PC-9 (cell line): ENCODE data around the gene PLEKHA4. TPM values are rescaled to one million over a fixed set of nuclear protein-coding genes. Genes with fewer than 3 reads are reported as not detected.
"Not testable (repeated sequence)": the region's sequence is repeated elsewhere in the genome, so short reads cannot be mapped to it uniquely, and the experiment has no call there.

Experiments
- BruUV-seq: library from RNA; stranded (reverse); fragments of 400-500 nt; replicated peaks from 2 replicates; lab custom pipeline; 2021; lab: Mats Ljungman, UMichigan
- CTCF ChIA-PET: fragments of 300-600 bp; sonication (Branson Sonifier 250); formaldehyde crosslinking; loops from one replicate; lab custom pipeline; 2022; ENCODE audit warnings: antibody characterized with exemption; lab: Charles Lee
- POLR2A ChIA-PET: fragments of 300-600 bp; sonication (Branson Sonifier 250); formaldehyde crosslinking; loops from one replicate; lab custom pipeline; 2022; ENCODE audit warnings: antibody characterized with exemption; ENCODE audit not compliant: unreplicated experiment; lab: Charles Lee
- DNase-seq, 2 experiments: peaks; one replicate each; pipeline versions ENCODE4 v3.0.0 to v3.0.0-alpha.2; 2015 to 2022; ENCODE audit warnings: mixed read lengths in 1 of 2
- H2AFZ ChIP-seq: fragments of 200-600 bp; sonication (generic); 2 replicates; pipeline ENCODE4 v1.8.1; 2017; ENCODE audit warnings: antibody characterized with exemption
- H3F3A ChIP-seq: fragments of 200-600 bp; sonication (generic); 2 replicates; pipeline ENCODE4 v1.8.1; 2017; ENCODE audit warnings: antibody characterized with exemption, mild to moderate bottlenecking, low read depth; ENCODE audit not compliant: insufficient read depth
- H3K27ac ChIP-seq: fragments of 200-600 bp; sonication (generic); 2 replicates; pipeline ENCODE4 v1.6.1; 2016; ENCODE audit warnings: mixed run types
- H3K27me3 ChIP-seq: fragments of 200-600 bp; sonication (generic); 2 replicates; pipeline ENCODE4 v1.6.1; 2016; ENCODE audit warnings: low read depth, mixed run types; ENCODE audit not compliant: insufficient read depth
- H3K36me3 ChIP-seq: fragments of 200-600 bp; sonication (generic); 2 replicates; pipeline ENCODE4 v1.6.1; 2016; ENCODE audit warnings: low read depth, mixed run types
- H3K4me1 ChIP-seq: fragments of 200-600 bp; sonication (generic); replicated peaks from 2 replicates; pipeline ENCODE4 v1.6.1; 2016; ENCODE audit warnings: mixed run types; ENCODE audit not compliant: insufficient read depth
- H3K4me2 ChIP-seq: fragments of 200-600 bp; sonication (generic); 2 replicates; pipeline ENCODE4 v1.6.1; 2017; ENCODE audit warnings: mixed run types
- H3K4me3 ChIP-seq: fragments of 200-600 bp; sonication (generic); 2 replicates; pipeline ENCODE4 v1.6.1; 2016; ENCODE audit warnings: mixed run types
- H3K79me2 ChIP-seq: fragments of 200-600 bp; sonication (generic); 2 replicates; pipeline ENCODE4 v1.6.1; 2017; ENCODE audit warnings: low read depth, mixed run types
- H3K9me2 ChIP-seq: fragments of 200-600 bp; sonication (generic); 2 replicates; pipeline ENCODE4 v1.8.1; 2017; ENCODE audit warnings: mild to moderate bottlenecking; ENCODE audit not compliant: insufficient read depth
- H3K9me3 ChIP-seq: fragments of 200-600 bp; sonication (generic); 2 replicates; pipeline ENCODE4 v1.8.1; 2016; ENCODE audit warnings: low read depth; ENCODE audit not compliant: insufficient read depth
- H4K20me1 ChIP-seq: fragments of 200-600 bp; sonication (generic); 2 replicates; pipeline ENCODE4 v1.8.1; 2017; ENCODE audit not compliant: insufficient read depth
- EZH2 ChIP-seq: fragments of 200-600 bp; sonication (generic); IDR thresholded peaks from 2 replicates; pipeline ENCODE4 v1.8.0; 2017; ENCODE audit warnings: antibody characterized with exemption, low read depth
- intact Hi-C: fragments of 100-400 bp; cut with micrococcal nuclease; formaldehyde crosslinking; loops from one replicate; pipeline ENCODE4 v1.10.0; 2022; ENCODE audit not compliant: unreplicated experiment
- total RNA-seq: library from RNA; stranded (reverse); gene quantifications from 2 replicates; pipeline ENCODE4 v1.2.3, GENCODE V29; 2021
- TF ChIP-seq, protein P1 (sequence below): fragments of 200-600 bp; sonication (generic); conservative IDR thresholded peaks from 2 replicates; pipeline ENCODE4 v1.6.1; 2017; ENCODE audit warnings: mixed run types, antibody characterized with exemption, mild to moderate bottlenecking, moderate library complexity

Gene PLEKHA4
- total RNA-seq, 1 experiment from 2014 or later = 0.79 TPM

DNA sequence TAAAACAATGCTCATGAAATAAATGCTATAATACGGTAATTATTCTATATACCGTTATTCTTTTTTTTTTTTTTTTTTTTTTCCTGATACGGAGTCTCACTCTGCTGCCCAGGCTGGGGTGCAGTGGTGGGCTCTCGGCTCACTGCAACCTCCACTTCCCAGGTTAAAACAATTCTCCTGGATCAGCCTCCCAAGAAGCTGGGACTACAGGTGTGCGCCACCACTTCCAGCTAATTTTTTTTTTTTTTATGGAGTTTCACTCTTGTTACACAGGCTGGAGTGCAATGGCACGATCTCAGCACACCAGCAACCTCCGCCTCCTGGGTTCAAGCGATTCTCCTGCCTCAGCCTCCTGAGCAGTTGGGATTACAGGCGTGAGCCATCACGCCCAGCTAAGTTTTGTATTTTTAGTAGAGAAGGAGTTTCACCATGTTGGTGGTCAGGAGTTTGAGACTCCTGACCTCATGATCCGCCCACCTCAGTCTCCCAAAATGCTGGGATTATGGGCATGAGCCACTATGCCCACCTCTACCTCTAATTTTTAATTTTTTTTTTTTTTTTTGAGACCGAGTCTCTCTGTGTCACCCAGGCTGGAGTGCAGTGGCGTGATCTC is 10.7 kb upstream of the PLEKHA4 start:
- Histone ChIP-seq H2AFZ (no peak overlapping the region), H3K4me1 (peaks cover 14% of the 10 kb centered on the region), H3K4me2 (no peak overlapping the region), H3K27me3 (no peaks in the 10 kb centered on the region), H3K79me2 (peaks cover 25% of the 10 kb centered on the region), H3K9me2 (no peaks in the 10 kb centered on the region), H3K4me3 (no peak overlapping the region), H3F3A (peaks cover 50% of the 10 kb centered on the region), H3K27ac (no peak overlapping the region), H3K9me3 (peaks cover 7% of the 10 kb centered on the region; the same call in 1 of the 2 replicates), H3K36me3 (peaks cover 21% of the 10 kb centered on the region), H4K20me1 (peaks cover 29% of the 10 kb centered on the region)
- BruUV-seq = no TSS peak
- POLR2A ChIA-PET = interaction anchor here (0.6 to 0.7 kb wide), 4 partner anchors 25 to 264 kb away, joined by 3 to 19 read pairs (median 5); partner anchors contain the start of genes FAM83E and GYS1
- intact Hi-C loops = no loop called here
- DNase-seq = no peak
- CTCF ChIA-PET = no interaction called here
- TF ChIP-seq, protein P1, sequence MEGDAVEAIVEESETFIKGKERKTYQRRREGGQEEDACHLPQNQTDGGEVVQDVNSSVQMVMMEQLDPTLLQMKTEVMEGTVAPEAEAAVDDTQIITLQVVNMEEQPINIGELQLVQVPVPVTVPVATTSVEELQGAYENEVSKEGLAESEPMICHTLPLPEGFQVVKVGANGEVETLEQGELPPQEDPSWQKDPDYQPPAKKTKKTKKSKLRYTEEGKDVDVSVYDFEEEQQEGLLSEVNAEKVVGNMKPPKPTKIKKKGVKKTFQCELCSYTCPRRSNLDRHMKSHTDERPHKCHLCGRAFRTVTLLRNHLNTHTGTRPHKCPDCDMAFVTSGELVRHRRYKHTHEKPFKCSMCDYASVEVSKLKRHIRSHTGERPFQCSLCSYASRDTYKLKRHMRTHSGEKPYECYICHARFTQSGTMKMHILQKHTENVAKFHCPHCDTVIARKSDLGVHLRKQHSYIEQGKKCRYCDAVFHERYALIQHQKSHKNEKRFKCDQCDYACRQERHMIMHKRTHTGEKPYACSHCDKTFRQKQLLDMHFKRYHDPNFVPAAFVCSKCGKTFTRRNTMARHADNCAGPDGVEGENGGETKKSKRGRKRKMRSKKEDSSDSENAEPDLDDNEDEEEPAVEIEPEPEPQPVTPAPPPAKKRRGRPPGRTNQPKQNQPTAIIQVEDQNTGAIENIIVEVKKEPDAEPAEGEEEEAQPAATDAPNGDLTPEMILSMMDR = no peak
- no peak for TF ChIP-seq EZH2

GRCh38 chr19:48878196-48879024 is 10.0 kb upstream of the PLEKHA4 start:
- TF ChIP-seq, protein P1 = no peak
- no peak for TF ChIP-seq EZH2
- Histone ChIP-seq H2AFZ (no peak overlapping the region), H3K36me3 (peaks cover 28% of the 10 kb centered on the region), H3K4me2 (no peak overlapping the region), H3K9me2 (no peaks in the 10 kb centered on the region), H3K27me3 (no peaks in the 10 kb centered on the region), H3K4me3 (no peak overlapping the region), H3K27ac (no peak overlapping the region), H3K79me2 (peaks cover 32% of the 10 kb centered on the region), H3K4me1 (peaks cover 21% of the 10 kb centered on the region), H3F3A (peaks cover 58% of the 10 kb centered on the region), H4K20me1 (peaks cover 36% of the 10 kb centered on the region), H3K9me3 (peaks cover 7% of the 10 kb centered on the region; the same call in 1 of the 2 replicates)
- intact Hi-C loops = no loop called here
- BruUV-seq = no TSS peak
- ChIA-PET CTCF (no interaction called here), POLR2A (interaction anchor here (0.6 kb wide), 1 partner anchor 26 kb away, joined by 3 read pairs; no protein-coding TSS in a partner anchor)
- DNase-seq = peak in 1 of 2 experiments; percentile 48

DNA sequence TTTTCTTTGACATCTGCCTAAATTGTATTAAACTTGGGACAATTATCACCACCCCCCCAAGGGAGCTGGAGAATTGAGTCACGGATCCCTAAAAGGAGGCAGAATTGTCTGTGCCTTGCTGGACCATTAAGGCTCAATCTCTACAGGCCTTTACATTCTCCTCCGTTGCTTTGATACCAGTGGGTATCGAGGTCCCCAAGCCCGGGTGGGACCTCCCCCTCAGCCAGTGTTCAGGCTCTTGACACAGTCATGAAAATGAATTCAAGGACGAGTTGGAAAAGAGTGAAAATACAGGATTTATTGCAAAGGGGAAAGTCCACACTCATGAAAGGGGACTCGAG is 9.4 kb upstream of the PLEKHA4 start:
- Histone ChIP-seq H3K4me2 (no peak overlapping the region), H3F3A (peaks cover 62% of the 10 kb centered on the region), H3K9me2 (no peaks in the 10 kb centered on the region), H4K20me1 (peaks cover 40% of the 10 kb centered on the region), H3K79me2 (peaks cover 38% of the 10 kb centered on the region), H3K27ac (no peak overlapping the region), H3K27me3 (no peaks in the 10 kb centered on the region), H2AFZ (no peak overlapping the region), H3K36me3 (peaks cover 32% of the 10 kb centered on the region), H3K9me3 (peaks cover 7% of the 10 kb centered on the region; the same call in 1 of the 2 replicates), H3K4me3 (no peak overlapping the region), H3K4me1 (peaks cover 22% of the 10 kb centered on the region)
- intact Hi-C loops = no loop called here
- no peak for DNase-seq
- ChIA-PET POLR2A (interaction anchor here (0.6 kb wide), 1 partner anchor 22 kb away, joined by 3 read pairs; the partner anchor contains the start of gene NUCB1), CTCF (no interaction called here)
- TF ChIP-seq, protein P1 = no peak
- TF ChIP-seq EZH2 = no peak
- no TSS peak for BruUV-seq

GRCh38 chr19:48876043-48876981 is 7.9 kb upstream of the PLEKHA4 start:
- Histone ChIP-seq H3K79me2 (peaks cover 44% of the 10 kb centered on the region), H3F3A (peaks cover 67% of the 10 kb centered on the region), H3K27ac (peak overlapping the region; percentile 97), H4K20me1 (peaks cover 40% of the 10 kb centered on the region), H3K4me3 (peak overlapping the region; percentile 93), H3K4me1 (peaks cover 22% of the 10 kb centered on the region), H3K36me3 (peaks cover 32% of the 10 kb centered on the region), H3K4me2 (peak overlapping the region; percentile 100)
- H3K9me2 ChIP-seq, H3K27me3 ChIP-seq, intact Hi-C loops, H2AFZ ChIP-seq, H3K9me3 ChIP-seq: not testable (repeated sequence)
- POLR2A ChIA-PET = interaction anchor here (0.9 kb wide), 1 partner anchor 764 kb away, joined by 4 read pairs; the partner anchor contains the start of gene RRAS
- peak; percentile 45 to 50 for DNase-seq
- CTCF ChIA-PET = interaction anchor here (0.7 kb wide), 1 partner anchor 204 kb away, joined by 5 read pairs; no protein-coding TSS in a partner anchor
- BruUV-seq = TSS peak; percentile 87
